K562 (cell line): ENCODE measurements around the gene PPHLN1. TPM values are rescaled to one million over a fixed set of nuclear protein-coding genes. Genes with fewer than 3 reads are reported as not detected.

ENCODE experiments used
- ATAC-seq: fragments of 200-7000 bp; cut with Tn5 transposase; 3 replicates; pipeline ENCODE4 v1.9.1; 2020; ENCODE audit warnings: moderate library complexity
- BruUV-seq: library from RNA; stranded (reverse); fragments of 400-500 nt; replicated peaks from 2 replicates; lab custom pipeline; 2021; lab: Mats Ljungman, UMichigan
- CTCF ChIA-PET: fragments of 300-600 bp; formaldehyde crosslinking; extraction: SDS; loops from one replicate; lab custom pipeline; 2021; ENCODE audit warnings: low intra/inter-chr PET ratio; lab: Yijun Ruan, JAX
- POLR2A ChIA-PET: fragments of 300-600, 350-650 bp; sonication (Branson Sonifier 250); formaldehyde crosslinking; extraction: SDS; loops from one replicate; lab custom pipeline; 2021; ENCODE audit warnings: antibody characterized with exemption, inconsistent platforms; lab: Yijun Ruan, JAX
- DNase-seq, 4 experiments: peaks; one replicate each; pipeline versions ENCODE4 v3.0.0 to v3.0.0-alpha.2; 2011 to 2018; ENCODE audit warnings: low spot score in 3 of 4, mixed read lengths in 3 of 4; ENCODE audit errors: extremely low read depth in 1 of 4
- FAIRE-seq: peaks from 2 replicates; lab custom pipeline; 2011; peaks lifted over from hg19 to GRCh38; lab: Jason Lieb, UNC
- H2AFZ ChIP-seq: 2 replicates; pipeline ENCODE4 v1.6.0; 2011; ENCODE audit warnings: low read depth, low read length, control low read depth, inconsistent platforms
- H3K27ac ChIP-seq: fragments of 200-600 bp; 3 replicates; pipeline ENCODE4 v1.8.0; 2011; ENCODE audit warnings: low read depth, mild to moderate bottlenecking, control low read depth, inconsistent platforms, low read length, moderate library complexity, mixed read lengths; ENCODE audit errors: extremely low read depth
- H3K27me3 ChIP-seq, 2 experiments: fragments of 300-600 bp in 1 of 2; 2 replicates in 1 of 2; 3 replicates in 1 of 2; pipeline versions ENCODE4 v1.6.0 to v1.8.0; 2011; ENCODE audit warnings: inconsistent platforms in 2 of 2, low read length in 2 of 2, mild to moderate bottlenecking in 1 of 2, mixed read lengths in 1 of 2, moderate library complexity in 1 of 2; ENCODE audit not compliant: control insufficient read depth in 2 of 2, insufficient read depth in 2 of 2
- H3K36me3 ChIP-seq: fragments of 300-600 bp; 3 replicates; pipeline ENCODE4 v1.8.0; 2011; ENCODE audit warnings: mild to moderate bottlenecking, low read length, inconsistent platforms; ENCODE audit not compliant: control insufficient read depth, insufficient read depth
- H3K4me1 ChIP-seq, 2 experiments: fragments of 200-600 bp in 1 of 2; replicated peaks in 1 of 2; 2 replicates in 1 of 2; 3 replicates in 1 of 2; pipeline versions ENCODE4 v1.5.1 to v1.8.0; 2011; ENCODE audit warnings: inconsistent platforms in 2 of 2, low read length in 2 of 2, mild to moderate bottlenecking in 1 of 2, mixed read lengths in 1 of 2, moderate library complexity in 1 of 2; ENCODE audit not compliant: control insufficient read depth in 2 of 2, insufficient read depth in 2 of 2
- H3K4me2 ChIP-seq: 2 replicates; pipeline ENCODE4 v1.6.1; 2011; ENCODE audit warnings: low read length, control low read depth, inconsistent platforms, mixed read lengths; ENCODE audit not compliant: insufficient read depth
- H3K4me3 ChIP-seq: fragments of 200-600 bp; sonication (generic), shearing (Covaris generic); 2 replicates; pipeline ENCODE4 v1.5.1; 2016; ENCODE audit warnings: control low read depth, inconsistent platforms
- H3K79me2 ChIP-seq: fragments of 200-600 bp; 3 replicates; pipeline ENCODE4 v1.8.0; 2011; ENCODE audit warnings: low read length, inconsistent platforms; ENCODE audit not compliant: control insufficient read depth, insufficient read depth
- H3K9ac ChIP-seq, 2 experiments: 2 replicates each; pipeline versions ENCODE4 v1.6.0 to v1.6.1; 2011; ENCODE audit warnings: low read depth in 2 of 2, low read length in 2 of 2, control low read depth in 1 of 2, inconsistent platforms in 1 of 2, mild to moderate bottlenecking in 1 of 2, mixed read lengths in 1 of 2; ENCODE audit not compliant: insufficient read depth in 1 of 2
- H3K9me1 ChIP-seq: one replicate; pipeline ENCODE4 v1.6.0; 2011; ENCODE audit warnings: inconsistent platforms, mild to moderate bottlenecking, low read length, moderate library complexity; ENCODE audit not compliant: control insufficient read depth, insufficient read depth
- H3K9me3 ChIP-seq: replicated peaks from 2 replicates; pipeline ENCODE4 v1.5.1; 2011; ENCODE audit warnings: low read depth, low read length, inconsistent platforms; ENCODE audit not compliant: control insufficient read depth, insufficient read depth
- H4K20me1 ChIP-seq: replicated peaks from 2 replicates; pipeline ENCODE4 v1.6.1; 2011; ENCODE audit warnings: low read length, inconsistent platforms, mixed read lengths; ENCODE audit not compliant: control insufficient read depth, insufficient read depth
- ARID1B ChIP-seq: fragments of 450-650 bp; IDR thresholded peaks from 2 replicates; pipeline ENCODE4 v1.6.1; 2016; ENCODE audit warnings: antibody characterized with exemption, mild to moderate bottlenecking, inconsistent platforms
- ATF3 ChIP-seq, 2 experiments: fragments of 450-650 bp in 1 of 2; sonication (generic) in 1 of 2; formaldehyde crosslinking in 1 of 2; IDR thresholded peaks in 1 of 2; conservative IDR thresholded peaks in 1 of 2; 2 replicates each; pipeline versions ENCODE4 v1.6.1 to v1.8.1; 2016 to 2023; ENCODE audit warnings: mild to moderate bottlenecking in 2 of 2, moderate library complexity in 2 of 2, inconsistent platforms in 1 of 2, missing genetic modification reagents in 1 of 2
- CBFA2T3 ChIP-seq: fragments of 450-650 bp; IDR thresholded peaks from 2 replicates; pipeline ENCODE4 v1.6.1; 2017
- CXXC5 ChIP-seq: fragments of 250-450 bp; sonication (Bioruptor Pico); IDR thresholded peaks from 2 replicates; pipeline ENCODE4 v1.8.0; 2022; ENCODE audit warnings: inconsistent platforms, mild to moderate bottlenecking, moderate library complexity
- DPF2 ChIP-seq: fragments of 450-650 bp; IDR thresholded peaks from 2 replicates; pipeline ENCODE4 v1.6.1; 2016
- EP400 ChIP-seq: fragments of 450-650 bp; IDR thresholded peaks from 2 replicates; pipeline ENCODE4 v1.6.1; 2017; ENCODE audit warnings: antibody characterized with exemption, mild to moderate bottlenecking, moderate library complexity
- GATA2 ChIP-seq: sonication (generic); formaldehyde crosslinking; IDR thresholded peaks from 2 replicates; pipeline ENCODE4 v1.4.0; 2020; ENCODE audit warnings: mild to moderate bottlenecking, missing genetic modification reagents
- GATAD2A ChIP-seq: fragments of 450-650 bp; IDR thresholded peaks from 2 replicates; pipeline ENCODE4 v1.6.1; 2017
- HDAC2 ChIP-seq: fragments of 450-650 bp; IDR thresholded peaks from 2 replicates; pipeline ENCODE4 v1.6.1; 2016; ENCODE audit warnings: mild to moderate bottlenecking
- L3MBTL2 ChIP-seq: fragments of 450-650 bp; IDR thresholded peaks from 2 replicates; pipeline ENCODE4 v1.6.1; 2016; ENCODE audit warnings: mild to moderate bottlenecking, moderate library complexity
- MAFK ChIP-seq: IDR thresholded peaks from 2 replicates; pipeline ENCODE4 v1.6.1; 2011; ENCODE audit warnings: low read length, improper control_type of control experiment
- MTA1 ChIP-seq: fragments of 450-650 bp; IDR thresholded peaks from 2 replicates; pipeline ENCODE4 v1.6.1; 2017; ENCODE audit warnings: borderline replicate concordance
- MTA2 ChIP-seq: fragments of 450-650 bp; IDR thresholded peaks from 2 replicates; pipeline ENCODE4 v1.6.1; 2016; ENCODE audit warnings: low read depth
- NCOA2 ChIP-seq, 2 experiments: fragments of 450-650 bp; IDR thresholded peaks; 2 replicates each; pipeline ENCODE4 v1.6.1; 2018; ENCODE audit warnings: mild to moderate bottlenecking in 2 of 2, moderate library complexity in 1 of 2; ENCODE audit not compliant: partially characterized antibody in 2 of 2
- RCOR1 ChIP-seq, 2 experiments: IDR thresholded peaks; 2 replicates each; pipeline ENCODE4 v1.6.1; 2012; ENCODE audit warnings: low read depth in 2 of 2, low read length in 2 of 2, borderline replicate concordance in 1 of 2, improper control_type of control experiment in 1 of 2
- SMARCA4 ChIP-seq: fragments of 450-650 bp; IDR thresholded peaks from 2 replicates; pipeline ENCODE4 v1.6.1; 2016
- SMARCE1 ChIP-seq: fragments of 450-650 bp; IDR thresholded peaks from 2 replicates; pipeline ENCODE4 v1.7.1; 2016; ENCODE audit warnings: mild to moderate bottlenecking
- SNAPC5 ChIP-seq: fragments of 250-450 bp; sonication (Bioruptor Pico); IDR thresholded peaks from 2 replicates; pipeline ENCODE4 v1.8.0; 2021; ENCODE audit warnings: moderate library complexity, mild to moderate bottlenecking, inconsistent platforms
- TAL1 ChIP-seq: fragments of 450-650 bp; IDR thresholded peaks from 2 replicates; pipeline ENCODE4 v1.6.1; 2016; ENCODE audit warnings: mild to moderate bottlenecking
- TBL1XR1 ChIP-seq, 2 experiments: IDR thresholded peaks; 2 replicates each; pipeline ENCODE4 v1.6.1; 2012; ENCODE audit warnings: improper control_type of control experiment in 2 of 2, low read length in 2 of 2, mild to moderate bottlenecking in 1 of 2
- TEAD2 ChIP-seq: fragments of 450-650 bp; IDR thresholded peaks from 2 replicates; pipeline ENCODE4 v1.6.1; 2016; ENCODE audit warnings: missing genetic modification characterization, control low read depth, missing compliant biosample characterization
- ZNF253 ChIP-seq: fragments of 250-450 bp; sonication (Bioruptor Pico); conservative IDR thresholded peaks from 2 replicates; pipeline ENCODE4 v1.6.1; 2021; ENCODE audit warnings: mild to moderate bottlenecking
- ZNF655 ChIP-seq: fragments of 250-450 bp; sonication (Bioruptor Pico); IDR thresholded peaks from 2 replicates; pipeline ENCODE4 v1.5.0; 2021
- WGBS: fragments of 100-300 bp; shearing (Covaris generic); methylation state at CpG from one replicate; pipeline ENCODE4 v1.1.6; 2016; ENCODE audit warnings: low coverage, mixed read lengths; ENCODE audit not compliant: insufficient coverage; ENCODE audit errors: missing lambda C conversion rate; 5-methylcytosine and 5-hydroxymethylcytosine counted together
- in situ Hi-C: fragments of 300-500 bp; cut with MboI; formaldehyde crosslinking; loops from 4 replicates; pipeline ENCODE4 v1.15.0; 2018; ENCODE audit warnings: inconsistent platforms, mixed read lengths
- intact Hi-C: fragments of 100-400 bp; cut with micrococcal nuclease; formaldehyde crosslinking; loops from 2 replicates; pipeline ENCODE4 v1.14.2; 2022
- polyA plus RNA-seq, 8 experiments: library from polyadenylated mRNA; depleted of rRNA in 4 of 8; stranded (reverse) in 5 of 8; unstranded in 3 of 8; fragments of >200 nt; fragmentation: Nextera tagmentation in 2 of 8; fragmentation: Illumina TruSeq in 1 of 8; extraction: Ambion mirVana in 2 of 8; extraction: Trizol in 1 of 8; gene quantifications; 2 replicates each; pipeline versions ENCODE4 v1.2.1 to v1.2.3, GENCODE V29; 2011 to 2014; ENCODE audit warnings: inconsistent platforms in 1 of 8, missing spikeins in 1 of 8
- total RNA-seq, 7 experiments: library from RNA; depleted of rRNA in 6 of 7; stranded (reverse); fragments of >200 nt in 6 of 7; fragmentation: Illumina TruSeq in 2 of 7; extraction: Trizol in 2 of 7; gene quantifications; 2 replicates each; pipeline versions ENCODE4 v1.2.1 to v1.2.3, GENCODE V29; 2011 to 2021; ENCODE audit warnings: low replicate concordance in 1 of 7

PPHLN1 gene
- total and polyA plus RNA-seq, 9 of the 15 experiments (the other 6 are each of a cell fraction or from before 2014, with no cell fraction given), result 66.3 to 112 (median 93.6) TPM

- H2AFZ ChIP-seq, result no peak overlapping the region
- ChIA-PET CTCF (no interaction called here), POLR2A (interaction anchor here (0.6 kb wide), 1 partner anchor 1355 kb away, joined by 3 read pairs; no protein-coding TSS in a partner anchor)
- H3K9me1 ChIP-seq, result no peaks in the 10 kb centered on the region
- H3K9me3 ChIP-seq, result no peaks in the 10 kb centered on the region
- in situ Hi-C loops, result no loop called here
- H3K27ac ChIP-seq, result peak overlapping the region; percentile 4; the same call in 1 of the 3 replicates
- BruUV-seq, result no TSS peak
- WGBS, result 6% methylated on average over 7 of the region's 7 CpGs
- no peak overlapping the region for H3K9ac ChIP-seq
- H3K4me1 ChIP-seq, result peaks cover 12 to 38% of the 10 kb centered on the region in 2 experiments; a peak in 4 of 5 replicates
- H3K79me2 ChIP-seq, result no peaks in the 10 kb centered on the region
- no peaks in the 10 kb centered on the region for H4K20me1 ChIP-seq
- ATAC-seq, result 0 out of 3 replicates have a peak, but pooled peaks have one; percentile 3
- H3K4me3 ChIP-seq, result no peak overlapping the region
- peak; percentile 66 for FAIRE-seq
- intact Hi-C loops, result no loop called here
- H3K4me2 ChIP-seq, result no peak overlapping the region
- H3K27me3 ChIP-seq, result no peaks in the 10 kb centered on the region
- H3K36me3 ChIP-seq, result peaks cover 32% of the 10 kb centered on the region; the same call in 2 of the 3 replicates
- DNase-seq, result peak in 3 of 4 experiments; percentile 28 to 55 (median 33)
- peak; percentile 74 for TF ChIP-seq ARID1B
- no peak for TF ChIP-seq MTA2
- peak; percentile 41; the same call in 1 of the 2 replicates for TF ChIP-seq TAL1
- peak; percentile 64; the same call in 1 of the 2 replicates for TF ChIP-seq SMARCA4
- peak; percentile 70 for TF ChIP-seq DPF2
- TF ChIP-seq EP400, result 0 out of 2 replicates have a peak, but pooled peaks have one; percentile 20
- TF ChIP-seq L3MBTL2, result no peak
- no peak for TF ChIP-seq MAFK
- TF ChIP-seq ZNF655 (CRISPR knock-in tag), result no peak
- TF ChIP-seq HDAC2, result peak; percentile 90
- TF ChIP-seq RCOR1 (IDR thresholded peaks at IDR 0.05; ENCODE audit: borderline replicate concordance in 1 of 2, low read depth in 2 of 2, low read length in 2 of 2), result peak in 1 of 2 experiments; percentile 94; a peak in 3 of 4 replicates
- 0 out of 2 replicates have a peak, but pooled peaks have one; percentile 12 for TF ChIP-seq GATAD2A
- TF ChIP-seq SMARCE1, result peak; percentile 46; the same call in 1 of the 2 replicates
- TF ChIP-seq CXXC5, result peak; percentile 85
- peak in 1 of 2 experiments; percentile 30 for TF ChIP-seq NCOA2 (IDR thresholded peaks at IDR 0.05; ENCODE audit: partially characterized antibody in 2 of 2)
- TF ChIP-seq ATF3 (IDR thresholded peaks at IDR 0.05), result peak; percentile 49; the same call in 1 of the 2 replicates
- no peak for TF ChIP-seq ATF3 (CRISPR knock-in tag; conservative IDR thresholded peaks at IDR 0.05)
- TF ChIP-seq MTA1, result peak; percentile 38; the same call in 1 of the 2 replicates
- TF ChIP-seq TEAD2, result no peak
- no peak for TF ChIP-seq GATA2 (CRISPR knock-in tag)
- peak; percentile 79 for TF ChIP-seq CBFA2T3
- TF ChIP-seq ZNF253, result no peak
- 0 out of 4 replicates have a peak, but pooled peaks of 1 of the 2 experiments have one; percentile 60 for TF ChIP-seq TBL1XR1 (IDR thresholded peaks at IDR 0.05; ENCODE audit: low read length in 2 of 2)
- TF ChIP-seq SNAPC5 (CRISPR knock-in tag), result no peak
Measured at GRCh38 chr12:42444192-42444943, 118.4 kb downstream of the PPHLN1 start.
